IPS-18c (cell line): ENCODE results near the gene COPS7B.

Source experiments
- H3K4me3 ChIP-seq: 2 replicates; pipeline ENCODE4 v1.7.0; 2013; ENCODE audit warnings: low read depth, mild to moderate bottlenecking, low read length, moderate library complexity; ENCODE audit not compliant: insufficient read depth
- H3K9me3 ChIP-seq: one replicate; pipeline ENCODE4 v1.6.1; 2013; ENCODE audit warnings: mild to moderate bottlenecking, low read length, moderate library complexity; ENCODE audit not compliant: control insufficient read depth, insufficient read depth

The COPS7B gene

DNA sequence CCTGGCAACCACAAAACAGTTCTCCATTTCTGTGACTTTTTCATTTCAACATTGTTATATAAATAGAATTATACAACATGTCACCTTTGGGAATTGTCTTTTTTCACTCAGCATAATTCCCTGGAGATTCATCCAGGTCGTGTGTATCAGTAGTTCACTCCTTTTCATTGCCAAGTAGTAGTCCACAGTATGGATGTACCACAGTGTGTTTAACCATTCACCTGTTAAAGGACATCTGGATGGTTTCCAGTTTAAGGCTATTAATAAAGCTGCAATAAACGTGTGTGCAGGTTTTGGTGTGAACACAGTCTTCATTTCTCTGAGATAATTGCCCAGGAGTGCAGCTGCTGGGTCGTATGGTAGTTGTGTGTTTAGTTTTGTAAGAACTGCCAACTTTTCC lies 35.7 kb downstream of the COPS7B start:
- no peaks in the 10 kb centered on the region for H3K9me3 ChIP-seq
- no peak overlapping the region for H3K4me3 ChIP-seq

DNA sequence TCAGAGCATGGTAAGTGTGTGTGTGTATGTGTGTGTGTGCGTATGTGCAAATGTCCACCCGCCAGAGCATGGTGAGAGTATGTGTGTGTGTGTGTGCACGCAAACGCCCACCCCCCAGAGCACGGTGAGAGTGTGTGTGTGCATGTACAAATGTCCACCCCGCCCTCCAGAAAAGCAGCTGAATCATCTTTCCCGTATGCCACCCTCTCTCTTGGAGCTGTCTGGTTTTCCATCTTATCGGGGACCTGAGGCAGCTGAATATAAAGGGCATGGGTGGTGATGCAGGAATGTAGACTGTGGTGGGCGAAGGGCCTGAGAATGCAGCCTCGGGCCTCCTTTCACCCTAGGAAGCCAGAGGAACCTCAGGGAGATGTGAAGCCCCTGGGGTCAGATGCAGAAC lies 66.9 kb downstream of the COPS7B start:
- H3K4me3 ChIP-seq = no peak overlapping the region
- H3K9me3 ChIP-seq = no peaks in the 10 kb centered on the region

- H3K9me3 ChIP-seq = no peaks in the 10 kb centered on the region
- no peak overlapping the region for H3K4me3 ChIP-seq
These were observed 68.4 kb downstream of the COPS7B start for GRCh38 chr2:231854616-231855125.

GRCh38 chr2:231856959-231857358 lies 70.7 kb downstream of the COPS7B start:
- H3K9me3 ChIP-seq = no peaks in the 10 kb centered on the region

More at GRCh38 chr2:231856959-231857358, 70.7 kb downstream of the COPS7B start:
- H3K4me3 ChIP-seq = no peak overlapping the region
